ENCODE data around the gene RASAL1.

Gene RASAL1

DNA sequence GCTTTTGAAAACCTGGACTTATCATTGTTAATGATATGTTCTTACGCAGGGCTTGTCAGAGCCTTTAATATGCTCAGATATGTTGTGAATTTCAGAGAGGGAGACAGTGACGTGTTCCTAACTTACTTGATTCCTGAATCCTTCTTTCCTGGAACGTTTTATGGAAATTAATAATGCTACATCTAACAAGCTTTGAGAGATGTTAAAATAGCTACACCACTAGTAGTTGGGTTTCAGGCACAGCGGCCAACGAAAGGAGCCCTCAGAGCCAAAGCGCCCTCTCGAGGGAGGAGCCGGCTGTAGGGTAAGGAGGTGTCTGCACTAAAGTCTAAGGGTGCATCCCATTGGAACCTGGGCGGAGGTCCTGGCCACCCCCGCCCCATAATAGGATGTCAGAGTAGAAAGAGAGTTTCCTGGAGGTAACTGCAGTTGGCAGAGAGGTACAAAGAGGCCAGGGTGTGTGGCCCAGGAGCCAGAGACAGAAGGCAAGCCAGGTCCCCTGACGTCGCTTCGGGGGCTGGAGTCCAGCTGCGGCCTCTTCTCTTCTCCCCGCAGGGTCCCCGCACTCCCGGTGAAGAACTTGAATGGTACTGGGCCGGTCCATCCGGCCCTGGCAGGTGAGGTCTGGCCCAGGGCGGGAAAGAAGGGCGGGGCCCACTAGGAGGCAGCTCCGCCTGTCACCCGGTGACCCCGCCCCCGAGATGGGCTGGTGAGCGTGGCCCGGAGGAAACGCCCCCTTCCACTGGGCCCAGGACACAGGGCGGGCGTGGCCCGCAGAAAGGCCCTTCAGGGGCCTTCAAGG, 42.8 kb downstream of the RASAL1 start:
- Histone ChIP-seq H3K36me3 (ENCODE audit: control insufficient read depth, insufficient read depth, low read length) (no peaks in the 10 kb centered on the region), H3K27ac (ENCODE audit: low read depth, low read length) (no peak overlapping the region), H3K4me3 (ENCODE audit: low read depth, low read length) (peak overlapping the region; percentile 55), H3K4me1 (ENCODE audit: control insufficient read depth, insufficient read depth, low read length) (peaks cover 9% of the 10 kb centered on the region), H3K27me3 (ENCODE audit: control insufficient read depth, insufficient read depth, low read length) (peaks cover 14% of the 10 kb centered on the region), H3K9me3 (ENCODE audit: control insufficient read depth, insufficient read depth, low read depth, low read length) (no peaks in the 10 kb centered on the region), H3K9ac (ENCODE audit: low read length) (no peak overlapping the region)

DNA sequence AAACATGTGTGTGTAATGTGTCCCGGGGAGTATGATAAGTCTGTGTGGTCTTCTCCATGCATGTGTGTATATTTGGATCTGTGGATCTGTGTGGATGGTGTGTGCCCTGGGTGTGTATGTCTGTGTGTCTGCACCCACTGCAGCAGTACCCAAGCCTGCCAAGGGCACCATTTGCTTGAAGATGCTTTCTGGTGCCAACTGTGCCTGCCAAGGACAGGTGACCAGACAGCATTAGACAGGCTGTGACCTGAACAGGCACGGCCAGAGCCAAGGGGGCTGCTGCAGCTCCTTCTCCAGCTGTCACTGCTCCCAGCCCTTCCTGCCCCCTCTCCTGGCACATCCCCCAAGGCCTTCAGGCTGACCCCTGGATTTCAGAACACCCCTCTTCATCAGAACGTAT, 44.1 kb downstream of the RASAL1 start:
- H3K36me3 ChIP-seq (ENCODE audit: control insufficient read depth, insufficient read depth, low read length): no peaks in the 10 kb centered on the region
- H3K27me3 ChIP-seq (ENCODE audit: control insufficient read depth, insufficient read depth, low read length): peaks cover 14% of the 10 kb centered on the region
- H3K9me3 ChIP-seq (ENCODE audit: control insufficient read depth, insufficient read depth, low read depth, low read length): no peaks in the 10 kb centered on the region
- no peak overlapping the region for H3K27ac ChIP-seq (ENCODE audit: low read depth, low read length)
- no peak overlapping the region for H3K9ac ChIP-seq (ENCODE audit: low read length)
- H3K4me3 ChIP-seq (ENCODE audit: low read depth, low read length): no peak overlapping the region
- H3K4me1 ChIP-seq (ENCODE audit: control insufficient read depth, insufficient read depth, low read length): peaks cover 15% of the 10 kb centered on the region

DNA sequence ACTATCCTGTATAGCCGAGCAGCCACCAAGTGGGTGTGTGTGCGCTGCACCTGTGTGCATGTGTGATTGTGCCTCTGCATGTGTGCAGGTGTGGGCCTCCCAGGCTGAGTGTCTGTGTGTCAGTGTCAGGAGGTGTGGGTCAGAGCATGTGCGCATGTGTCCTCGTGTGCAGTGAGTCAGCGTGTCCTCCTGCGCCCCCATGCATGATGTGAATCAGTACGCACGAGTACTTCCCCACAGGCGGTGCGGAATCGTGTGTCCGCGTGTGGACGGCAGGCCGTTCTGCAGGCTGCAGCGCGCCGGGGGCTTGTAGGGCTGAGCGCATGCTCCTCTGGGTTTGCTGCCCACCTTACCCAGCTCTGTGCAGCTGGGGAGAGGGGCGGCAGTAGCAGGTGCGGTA, 44.8 kb downstream of the RASAL1 start:
- Histone ChIP-seq H3K4me1 (ENCODE audit: control insufficient read depth, insufficient read depth, low read length) (peaks cover 15% of the 10 kb centered on the region), H3K4me3 (ENCODE audit: low read depth, low read length) (no peak overlapping the region), H3K27me3 (ENCODE audit: control insufficient read depth, insufficient read depth, low read length) (peaks cover 14% of the 10 kb centered on the region), H3K36me3 (ENCODE audit: control insufficient read depth, insufficient read depth, low read length) (no peaks in the 10 kb centered on the region), H3K27ac (ENCODE audit: low read depth, low read length) (no peak overlapping the region), H3K9me3 (ENCODE audit: control insufficient read depth, insufficient read depth, low read depth, low read length) (no peaks in the 10 kb centered on the region), H3K9ac (ENCODE audit: low read length) (no peak overlapping the region)

DNA sequence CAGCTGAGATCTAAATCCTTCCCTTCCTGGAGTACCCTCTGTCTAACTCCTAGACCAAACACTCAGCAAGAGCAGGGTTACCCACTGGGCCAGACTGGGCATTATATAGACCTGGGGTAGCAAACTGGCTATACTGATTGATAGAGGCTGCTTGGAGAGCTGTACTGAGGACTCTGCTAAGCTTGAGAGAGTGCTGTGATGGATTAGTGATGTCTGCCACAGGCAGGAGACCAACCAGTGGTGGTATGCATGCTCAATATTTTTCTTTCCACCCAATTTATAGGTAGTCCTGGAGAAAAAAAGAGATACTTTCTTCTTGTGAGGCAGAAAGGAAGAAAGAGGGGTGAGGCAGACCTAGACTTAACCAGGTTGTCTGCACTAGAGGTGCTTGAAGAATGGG, 45.7 kb downstream of the RASAL1 start:
- no peak overlapping the region for H3K4me3 ChIP-seq (ENCODE audit: low read depth, low read length)
- H3K4me1 ChIP-seq (ENCODE audit: control insufficient read depth, insufficient read depth, low read length): peaks cover 15% of the 10 kb centered on the region
- no peak overlapping the region for H3K27ac ChIP-seq (ENCODE audit: low read depth, low read length)
- no peaks in the 10 kb centered on the region for H3K36me3 ChIP-seq (ENCODE audit: control insufficient read depth, insufficient read depth, low read length)
- H3K9me3 ChIP-seq (ENCODE audit: control insufficient read depth, insufficient read depth, low read depth, low read length): no peaks in the 10 kb centered on the region
- peaks cover 14% of the 10 kb centered on the region for H3K27me3 ChIP-seq (ENCODE audit: control insufficient read depth, insufficient read depth, low read length)
- no peak overlapping the region for H3K9ac ChIP-seq (ENCODE audit: low read length)

DNA sequence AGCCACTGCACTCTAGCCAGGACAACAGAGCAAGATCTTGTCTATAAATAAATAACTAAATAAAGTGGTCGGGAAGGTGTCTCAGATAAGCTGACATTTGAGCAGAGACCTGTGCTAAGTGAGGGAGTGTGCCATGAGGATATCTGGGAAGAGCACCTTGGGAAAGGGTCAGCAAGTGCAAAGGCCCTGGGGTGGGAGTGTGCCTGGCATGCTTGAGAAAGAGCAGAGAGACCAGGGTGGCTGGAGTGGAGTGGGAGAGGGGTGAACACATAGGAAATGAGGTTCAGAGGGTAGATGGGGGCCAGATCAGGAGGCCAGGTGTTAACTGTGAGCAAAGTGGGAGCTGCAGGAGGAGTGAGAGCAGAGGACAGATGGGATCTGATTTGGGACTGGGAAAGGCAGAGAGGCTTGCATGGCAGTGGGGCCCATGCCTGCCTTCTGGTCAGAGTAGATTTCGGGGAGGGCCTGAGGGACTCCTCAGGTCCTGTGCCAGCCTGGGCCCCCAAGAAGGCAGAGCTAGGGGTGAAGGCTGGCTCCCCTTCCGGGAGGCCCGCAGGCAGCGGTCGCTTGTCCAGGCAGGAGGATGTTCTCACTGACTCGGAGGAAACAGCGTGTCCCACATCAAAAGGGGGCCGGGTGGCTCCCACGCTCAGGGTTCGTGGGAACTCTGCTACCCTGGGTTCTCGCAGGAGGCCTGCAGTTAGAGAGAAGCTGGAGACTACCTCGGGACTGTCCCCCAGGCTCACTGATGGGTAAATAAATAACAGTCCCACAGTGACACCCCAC, 46.4 kb downstream of the RASAL1 start:
- H3K27ac ChIP-seq (ENCODE audit: low read depth, low read length): no peak overlapping the region
- H3K4me3 ChIP-seq (ENCODE audit: low read depth, low read length): no peak overlapping the region
- H3K36me3 ChIP-seq (ENCODE audit: control insufficient read depth, insufficient read depth, low read length): no peaks in the 10 kb centered on the region
- peaks cover 14% of the 10 kb centered on the region for H3K27me3 ChIP-seq (ENCODE audit: control insufficient read depth, insufficient read depth, low read length)
- peaks cover 15% of the 10 kb centered on the region for H3K4me1 ChIP-seq (ENCODE audit: control insufficient read depth, insufficient read depth, low read length)
- H3K9me3 ChIP-seq (ENCODE audit: control insufficient read depth, insufficient read depth, low read depth, low read length): no peaks in the 10 kb centered on the region
- H3K9ac ChIP-seq (ENCODE audit: low read length): no peak overlapping the region

DNA sequence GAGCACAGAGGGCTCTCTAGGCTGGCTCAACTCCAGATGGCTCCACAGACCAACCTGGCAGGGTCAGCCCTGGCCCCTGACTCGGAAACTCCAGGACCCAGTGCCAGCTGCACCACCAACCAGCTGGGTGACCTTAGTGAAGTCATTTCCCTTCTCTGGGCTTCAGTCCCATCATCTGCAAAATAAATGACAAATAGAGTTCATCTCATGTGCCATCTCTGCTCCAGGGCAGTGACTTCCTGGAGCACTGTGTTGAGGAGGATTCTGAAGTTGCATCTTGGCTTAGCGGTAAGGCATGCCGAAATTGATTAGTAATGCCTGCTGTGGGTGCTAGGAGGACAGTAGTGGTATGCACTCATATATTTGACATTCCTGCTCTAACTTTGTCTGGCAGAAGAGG, 47.5 kb downstream of the RASAL1 start:
- no peak overlapping the region for H3K27ac ChIP-seq (ENCODE audit: low read depth, low read length)
- H3K27me3 ChIP-seq (ENCODE audit: control insufficient read depth, insufficient read depth, low read length): peaks cover 12% of the 10 kb centered on the region
- H3K9ac ChIP-seq (ENCODE audit: low read length): no peak overlapping the region
- H3K36me3 ChIP-seq (ENCODE audit: control insufficient read depth, insufficient read depth, low read length): no peaks in the 10 kb centered on the region
- no peak overlapping the region for H3K4me3 ChIP-seq (ENCODE audit: low read depth, low read length)
- no peaks in the 10 kb centered on the region for H3K9me3 ChIP-seq (ENCODE audit: control insufficient read depth, insufficient read depth, low read depth, low read length)
- peaks cover 12% of the 10 kb centered on the region for H3K4me1 ChIP-seq (ENCODE audit: control insufficient read depth, insufficient read depth, low read length)

DNA sequence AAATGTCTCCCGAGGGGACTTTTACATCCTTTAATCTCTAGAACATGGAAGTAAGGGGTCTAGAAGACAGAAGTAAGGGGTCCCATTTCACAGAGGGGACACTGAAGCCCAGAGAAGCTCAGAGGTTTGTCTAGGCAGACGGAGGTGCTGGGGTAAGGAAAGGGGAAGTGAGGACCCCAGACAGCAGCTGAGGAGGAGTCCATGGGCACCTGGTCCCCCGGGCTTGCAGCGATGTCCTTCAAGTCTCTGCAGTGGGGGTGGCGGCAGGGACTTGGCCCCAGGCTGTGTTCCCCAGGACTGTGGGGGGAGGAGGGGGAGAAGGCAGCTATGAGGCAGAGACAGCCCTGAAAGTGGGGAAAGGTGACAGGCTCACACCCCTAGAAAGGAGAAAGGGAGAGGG, 48.4 kb downstream of the RASAL1 start:
- Histone ChIP-seq H3K27me3 (ENCODE audit: control insufficient read depth, insufficient read depth, low read length) (peaks cover 12% of the 10 kb centered on the region), H3K4me1 (ENCODE audit: control insufficient read depth, insufficient read depth, low read length) (peaks cover 6% of the 10 kb centered on the region), H3K9ac (ENCODE audit: low read length) (no peak overlapping the region), H3K4me3 (ENCODE audit: low read depth, low read length) (no peak overlapping the region), H3K9me3 (ENCODE audit: control insufficient read depth, insufficient read depth, low read depth, low read length) (no peaks in the 10 kb centered on the region), H3K27ac (ENCODE audit: low read depth, low read length) (no peak overlapping the region), H3K36me3 (ENCODE audit: control insufficient read depth, insufficient read depth, low read length) (no peaks in the 10 kb centered on the region)

DNA sequence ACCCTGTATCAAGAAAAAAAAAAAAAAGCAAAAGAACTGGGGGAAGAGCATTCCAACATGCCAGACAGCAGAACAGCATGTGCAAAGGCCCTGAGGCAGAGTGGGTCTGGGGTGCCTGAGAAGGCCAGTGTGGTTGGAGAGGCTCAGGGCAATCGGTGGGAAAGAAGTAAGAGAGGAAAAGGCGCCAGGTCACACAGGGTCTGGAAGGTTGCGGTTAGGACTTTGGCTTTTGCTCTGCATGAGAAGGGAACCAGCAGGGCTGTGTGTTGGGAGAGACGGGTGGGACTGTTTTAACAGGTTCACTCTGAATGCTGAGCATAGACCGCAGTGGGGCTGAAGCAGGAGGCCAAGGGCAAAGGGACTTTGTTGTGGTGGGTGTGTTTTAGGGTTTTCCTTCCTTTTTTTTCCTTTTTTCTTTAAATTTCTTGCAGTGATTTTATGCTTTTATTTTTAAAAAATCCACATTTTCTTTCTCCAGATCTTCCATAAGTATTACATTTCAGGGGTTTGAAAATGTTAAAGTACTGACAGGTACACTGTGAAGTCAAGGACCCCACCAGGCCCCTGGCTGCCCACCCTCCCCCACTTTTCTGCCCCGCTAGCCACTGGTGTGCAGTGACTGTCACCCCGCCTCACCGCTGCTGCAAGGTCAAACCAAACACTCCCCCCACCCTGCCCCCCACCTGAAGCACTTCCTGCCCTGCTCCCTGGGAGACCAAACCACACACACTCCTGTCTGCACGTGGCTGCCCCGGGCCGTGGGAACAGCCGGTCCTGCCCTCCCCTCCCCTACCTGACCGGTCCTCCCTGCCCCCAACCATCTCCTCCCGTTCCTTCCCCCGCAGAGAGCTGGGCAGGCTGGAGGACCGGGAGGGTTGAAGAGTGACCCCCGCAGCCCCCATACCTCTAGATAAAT, 49.1 kb downstream of the RASAL1 start:
- H3K9ac ChIP-seq (ENCODE audit: low read length): no peak overlapping the region
- H3K4me3 ChIP-seq (ENCODE audit: low read depth, low read length): no peak overlapping the region
- H3K36me3 ChIP-seq (ENCODE audit: control insufficient read depth, insufficient read depth, low read length): no peaks in the 10 kb centered on the region
- no peaks in the 10 kb centered on the region for H3K9me3 ChIP-seq (ENCODE audit: control insufficient read depth, insufficient read depth, low read depth, low read length)
- no peak overlapping the region for H3K27ac ChIP-seq (ENCODE audit: low read depth, low read length)
- peaks cover 6% of the 10 kb centered on the region for H3K4me1 ChIP-seq (ENCODE audit: control insufficient read depth, insufficient read depth, low read length)
- H3K27me3 ChIP-seq (ENCODE audit: control insufficient read depth, insufficient read depth, low read length): peaks cover 9% of the 10 kb centered on the region

DNA sequence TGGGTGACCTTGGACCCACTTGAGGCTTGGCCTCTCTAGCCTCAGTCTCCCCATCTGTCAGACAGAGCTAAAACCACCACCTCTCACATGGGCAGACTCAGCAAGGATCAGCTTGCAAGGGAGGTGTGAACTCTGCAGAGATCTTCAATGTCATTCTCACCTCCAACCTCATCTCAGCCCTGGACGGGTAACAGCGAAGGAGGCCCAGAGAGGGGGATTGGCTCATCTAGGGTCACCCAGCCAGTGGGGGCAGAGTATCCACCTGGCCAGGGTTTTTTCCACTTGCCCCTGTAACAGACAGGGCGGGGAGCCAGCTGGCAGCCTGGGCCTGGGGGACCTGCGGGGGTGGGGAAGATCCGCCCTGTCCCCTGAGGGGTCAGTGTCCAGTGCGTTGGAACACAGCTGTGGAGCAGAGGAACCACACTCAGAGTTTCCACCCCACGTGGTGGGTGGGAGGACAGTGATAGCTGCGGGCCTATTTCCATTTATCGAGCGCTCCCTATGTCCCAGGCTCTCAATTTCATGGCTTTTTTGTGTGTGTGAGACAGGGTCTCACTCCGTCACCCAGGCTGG, 51.6 kb downstream of the RASAL1 start:
- no peaks in the 10 kb centered on the region for H3K9me3 ChIP-seq (ENCODE audit: control insufficient read depth, insufficient read depth, low read depth, low read length)
- no peak overlapping the region for H3K4me3 ChIP-seq (ENCODE audit: low read depth, low read length)
- no peaks in the 10 kb centered on the region for H3K36me3 ChIP-seq (ENCODE audit: control insufficient read depth, insufficient read depth, low read length)
- H3K4me1 ChIP-seq (ENCODE audit: control insufficient read depth, insufficient read depth, low read length): peaks cover 6% of the 10 kb centered on the region
- no peak overlapping the region for H3K9ac ChIP-seq (ENCODE audit: low read length)
- no peak overlapping the region for H3K27ac ChIP-seq (ENCODE audit: low read depth, low read length)
- peaks cover 20% of the 10 kb centered on the region for H3K27me3 ChIP-seq (ENCODE audit: control insufficient read depth, insufficient read depth, low read length)

DNA sequence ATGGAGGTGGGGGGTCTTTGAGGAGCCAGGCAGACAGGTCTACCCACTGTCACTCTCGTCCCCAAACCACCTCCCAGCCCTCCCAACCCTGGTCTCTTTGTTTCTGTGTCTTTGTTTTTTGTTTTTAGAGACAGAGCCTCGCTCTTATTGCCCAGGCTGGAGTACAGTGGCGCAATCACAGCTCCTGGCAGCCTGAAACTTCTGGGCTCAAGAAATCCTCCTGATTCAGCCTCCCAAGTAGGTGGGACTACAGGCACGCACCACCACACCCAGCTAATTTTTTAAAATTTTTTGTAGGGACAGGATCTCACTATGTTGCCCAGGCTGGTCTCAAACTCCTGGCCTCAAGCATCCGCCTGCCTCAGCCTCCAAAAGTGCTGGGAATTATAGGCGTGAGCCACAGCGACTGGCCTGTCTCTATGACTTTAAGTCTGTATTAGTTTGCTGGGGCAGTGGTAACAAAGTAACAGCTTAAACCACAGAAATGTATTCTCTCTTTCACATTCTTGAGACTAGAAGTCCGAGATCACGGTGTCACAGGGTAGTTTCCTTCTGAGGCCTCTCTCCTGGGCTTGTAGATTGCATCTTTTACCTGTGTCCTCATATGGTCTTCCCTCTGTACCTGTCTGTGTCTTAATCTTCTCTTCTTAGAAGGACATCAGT, 52.9 kb downstream of the RASAL1 start:
- H3K4me3 ChIP-seq (ENCODE audit: low read depth, low read length): no peak overlapping the region
- H3K4me1 ChIP-seq (ENCODE audit: control insufficient read depth, insufficient read depth, low read length): peaks cover 6% of the 10 kb centered on the region
- H3K27ac ChIP-seq (ENCODE audit: low read depth, low read length): no peak overlapping the region
- no peak overlapping the region for H3K9ac ChIP-seq (ENCODE audit: low read length)
- no peaks in the 10 kb centered on the region for H3K9me3 ChIP-seq (ENCODE audit: control insufficient read depth, insufficient read depth, low read depth, low read length)
- H3K36me3 ChIP-seq (ENCODE audit: control insufficient read depth, insufficient read depth, low read length): no peaks in the 10 kb centered on the region
- peaks cover 33% of the 10 kb centered on the region for H3K27me3 ChIP-seq (ENCODE audit: control insufficient read depth, insufficient read depth, low read length)

Data from HUES6 (cell line).